Endothelial cell (in vitro differentiated cells): Measurements from ENCODE around the gene KIF2A. TPM values are rescaled to one million over a fixed set of nuclear protein-coding genes. Genes with fewer than 3 reads are reported as not detected.

Experiments
- DNase-seq: peaks from one replicate; pipeline ENCODE4 v3.0.0; 2021; ENCODE audit warnings: low spot score
- H3K27ac Mint-ChIP-seq: one replicate; pipeline ENCODE4 v1.8.0; 2021; ENCODE audit warnings: mixed read lengths, inconsistent platforms; ENCODE audit not compliant: unreplicated experiment
- H3K27me3 Mint-ChIP-seq: one replicate; pipeline ENCODE4 v1.8.0; 2021; ENCODE audit warnings: mild to moderate bottlenecking, moderate library complexity, mixed read lengths, inconsistent platforms; ENCODE audit not compliant: unreplicated experiment
- H3K36me3 Mint-ChIP-seq: one replicate; pipeline ENCODE4 v1.8.0; 2021; ENCODE audit warnings: mild to moderate bottlenecking, low read depth, mixed read lengths, inconsistent platforms; ENCODE audit not compliant: unreplicated experiment
- H3K4me1 Mint-ChIP-seq: one replicate; pipeline ENCODE4 v1.8.0; 2021; ENCODE audit warnings: mild to moderate bottlenecking, mixed read lengths, inconsistent platforms; ENCODE audit not compliant: unreplicated experiment
- H3K4me3 Mint-ChIP-seq: one replicate; pipeline ENCODE4 v1.8.0; 2021; ENCODE audit warnings: mild to moderate bottlenecking, mixed read lengths, inconsistent platforms; ENCODE audit not compliant: unreplicated experiment
- H3K9me3 Mint-ChIP-seq: one replicate; pipeline ENCODE4 v1.8.0; 2021; ENCODE audit warnings: mixed read lengths, inconsistent platforms; ENCODE audit not compliant: unreplicated experiment
- CTCF ChIP-seq: fragments of 200-600 bp; sonication (generic); IDR thresholded peaks from one replicate; pipeline ENCODE4 v1.5.0; 2021; ENCODE audit warnings: antibody characterized with exemption; ENCODE audit not compliant: unreplicated experiment
- total RNA-seq: library from RNA; stranded (reverse); fragmentation: NEBNext Ultra II Directional; extraction: Animal tissue kit (Norgen Biotek cat#: 25700); gene quantifications from one replicate; pipeline ENCODE4 v1.2.1, GENCODE V29; 2021; ENCODE audit not compliant: unreplicated experiment

Gene KIF2A
- total RNA-seq, 1 donor from 2014 or later: 56.8 TPM

GRCh38 chr5:62271370-62271769 lies 34.6 kb upstream of the KIF2A start:
- TF ChIP-seq CTCF: no peak

GRCh38 chr5:62271870-62272269 lies 34.1 kb upstream of the KIF2A start:
- TF ChIP-seq CTCF: no peak
- H3K9me3 Mint-ChIP-seq: no peaks in the 10 kb centered on the region
- H3K36me3 Mint-ChIP-seq: no peaks in the 10 kb centered on the region
- H3K4me1 Mint-ChIP-seq: peaks cover 5% of the 10 kb centered on the region
- H3K4me3 Mint-ChIP-seq: no peak overlapping the region
- DNase-seq: no peak
- peak overlapping the region; percentile 6 for H3K27ac Mint-ChIP-seq
- H3K27me3 Mint-ChIP-seq: no peaks in the 10 kb centered on the region

More at GRCh38 chr5:62271370-62271769, 34.6 kb upstream of the KIF2A start:
- H3K4me1 Mint-ChIP-seq: peaks cover 4% of the 10 kb centered on the region
- no peak for DNase-seq
- no peaks in the 10 kb centered on the region for H3K9me3 Mint-ChIP-seq
- no peaks in the 10 kb centered on the region for H3K27me3 Mint-ChIP-seq
- H3K4me3 Mint-ChIP-seq: no peak overlapping the region
- no peak overlapping the region for H3K27ac Mint-ChIP-seq
- no peaks in the 10 kb centered on the region for H3K36me3 Mint-ChIP-seq

- Mint-ChIP-seq H3K27ac (no peak overlapping the region), H3K4me1 (peaks cover 8% of the 10 kb centered on the region), H3K4me3 (no peak overlapping the region), H3K36me3 (no peaks in the 10 kb centered on the region), H3K9me3 (no peaks in the 10 kb centered on the region), H3K27me3 (no peaks in the 10 kb centered on the region)
- TF ChIP-seq CTCF: no peak
- no peak for DNase-seq
These were observed 32.3 kb upstream of the KIF2A start for GRCh38 chr5:62273687-62274086.

- H3K27ac Mint-ChIP-seq: no peak overlapping the region
- TF ChIP-seq CTCF: no peak
- H3K9me3 Mint-ChIP-seq: no peaks in the 10 kb centered on the region
- no peak overlapping the region for H3K4me3 Mint-ChIP-seq
- no peak for DNase-seq
- no peaks in the 10 kb centered on the region for H3K27me3 Mint-ChIP-seq
- H3K36me3 Mint-ChIP-seq: no peaks in the 10 kb centered on the region
- H3K4me1 Mint-ChIP-seq: peaks cover 8% of the 10 kb centered on the region
These were observed 30.4 kb upstream of the KIF2A start for GRCh38 chr5:62275581-62275980.

GRCh38 chr5:62281411-62281810 lies 24.6 kb upstream of the KIF2A start:
- Mint-ChIP-seq H3K9me3 (no peaks in the 10 kb centered on the region), H3K36me3 (no peaks in the 10 kb centered on the region), H3K4me1 (peaks cover 4% of the 10 kb centered on the region), H3K27me3 (no peaks in the 10 kb centered on the region), H3K27ac (no peak overlapping the region), H3K4me3 (no peak overlapping the region)
- no peak for TF ChIP-seq CTCF
- DNase-seq: no peak
